Measurements from ENCODE around the gene PTPN4. TPM values are rescaled to one million over a fixed set of nuclear protein-coding genes. Genes with fewer than 3 reads are reported as not detected.
"Not testable (repeated sequence)": the region's sequence is repeated elsewhere in the genome, so short reads cannot be mapped to it uniquely, and the experiment has no call there.

PTPN4 gene
- total and polyA plus RNA-seq, 10 of the 15 experiments (the other 5 are each of a cell fraction or from before 2014, with no cell fraction given), result 5.0 to 29.7 (median 23.7) TPM

DNA sequence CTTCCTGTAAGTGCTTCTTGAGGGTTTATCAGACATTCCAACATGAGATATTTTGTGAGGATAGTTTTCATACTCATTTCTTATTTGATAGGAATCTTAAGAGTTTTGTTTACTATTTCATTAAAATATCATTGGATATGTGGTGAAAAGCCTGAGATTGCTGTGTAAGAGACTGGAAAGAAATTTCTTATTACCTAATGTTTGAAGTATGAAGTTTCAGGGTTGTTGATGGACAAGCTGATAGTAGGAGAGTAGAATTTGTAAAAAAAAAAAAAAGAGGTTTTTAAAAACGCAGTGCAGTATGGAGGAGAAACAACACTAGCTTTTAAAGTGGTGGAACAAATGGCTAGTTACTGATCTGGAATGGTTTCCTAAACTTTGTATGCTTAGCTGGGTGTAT lies 260.8 kb downstream of the PTPN4 start:
- no peak overlapping the region for H3K9ac ChIP-seq (ENCODE audit: control insufficient read depth, insufficient read depth, low read length)
- ATAC-seq (no peak), DNase-seq (ENCODE audit: low read depth, low spot score) (no peak), FAIRE-seq (no peak)
- no peaks in the 10 kb centered on the region for H3K4me1 ChIP-seq (ENCODE audit: control insufficient read depth, insufficient read depth, low read length)
- in situ Hi-C loops (cut with MboI), result no loop called here
- H3K27me3 ChIP-seq (replicated peaks in 1 of 2; ENCODE audit: control insufficient read depth in 2 of 2, insufficient read depth in 2 of 2, low read length in 1 of 2), result no peaks in the 10 kb centered on the region
- H4K20me1 ChIP-seq (ENCODE audit: control insufficient read depth, insufficient read depth), result no peaks in the 10 kb centered on the region
- CTCF ChIA-PET, result interaction anchor here (1.6 kb wide), 1 partner anchor 156 kb away, joined by 3 read pairs; no protein-coding TSS in a partner anchor
- intact Hi-C loops (cut with micrococcal nuclease; ENCODE audit: unreplicated experiment), result no loop called here
- no peak overlapping the region for H3K4me2 ChIP-seq (ENCODE audit: control insufficient read depth, insufficient read depth)
- no peaks in the 10 kb centered on the region; the same call in none of the 2 replicates for H3K79me2 ChIP-seq (ENCODE audit: control insufficient read depth, insufficient read depth, low read length)
- RAD21 ChIA-PET (ENCODE audit: unreplicated experiment), result interaction anchor here (1.1 to 1.2 kb wide), 2 partner anchors 154 to 318 kb away, joined by 3 read pairs; no protein-coding TSS in a partner anchor
- no peaks in the 10 kb centered on the region; a peak in 2 of 4 replicates for H3K36me3 ChIP-seq (ENCODE audit: control insufficient read depth in 2 of 2, insufficient read depth in 2 of 2, low read length in 1 of 2)
- H3K9me3 ChIP-seq (replicated peaks; ENCODE audit: control insufficient read depth, insufficient read depth, low read length), result no peaks in the 10 kb centered on the region; the same call in 2 of the 3 replicates
- 60% methylated on average over 1 of the region's 1 CpG for WGBS (ENCODE audit: insufficient coverage, insufficient replicate concordance, low lambda C conversion rate, missing lambda C conversion rate)
- no peak overlapping the region for H3K4me3 ChIP-seq
- H2AFZ ChIP-seq (ENCODE audit: control insufficient read depth, low read depth, low read length), result no peak overlapping the region
- SMC1A ChIA-PET (ENCODE audit: uncharacterized antibody, unreplicated experiment), result interaction anchor here (0.6 to 1.8 kb wide), 3 partner anchors 9 to 191 kb away, joined by 3 to 4 read pairs (median 3); no protein-coding TSS in a partner anchor
- TF ChIP-seq POLR2AphosphoS2 (IDR thresholded peaks at IDR 0.05; ENCODE audit: low read depth, low read length), result no peak
- no peak overlapping the region for H3K27ac ChIP-seq (ENCODE audit: control insufficient read depth, insufficient read depth)
- no TSS peak for BruUV-seq (replicated peaks)
- POLR2A ChIA-PET, result interaction anchor here (1.2 kb wide), 1 partner anchor 17 kb away, joined by 4 read pairs; no protein-coding TSS in a partner anchor

DNA sequence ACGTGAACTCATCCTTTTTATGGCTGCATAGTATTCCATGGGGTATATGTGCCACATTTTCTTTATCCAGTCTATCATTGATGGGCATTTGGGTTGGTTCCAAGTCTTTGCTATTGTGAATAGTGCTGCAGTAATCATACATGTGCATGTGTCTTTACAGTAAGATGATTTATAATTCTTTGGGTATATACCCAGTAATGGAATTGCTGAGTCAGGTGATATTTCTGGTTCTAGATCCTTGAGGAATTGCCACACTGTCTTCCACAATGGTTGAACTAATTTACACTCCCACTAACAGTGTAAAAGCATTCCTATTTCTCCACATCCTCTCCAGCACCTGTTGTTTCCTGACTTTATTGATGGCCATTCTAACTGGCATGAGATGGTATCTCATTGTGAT lies 262.8 kb downstream of the PTPN4 start:
- CTCF ChIA-PET, result interaction anchor here (0.6 to 0.8 kb wide), 2 partner anchors 10 to 39 kb away, joined by 3 read pairs; partner anchors contain the start of gene EPB41L5
- FAIRE-seq; H3K36me3 ChIP-seq (ENCODE audit: control insufficient read depth in 2 of 2, insufficient read depth in 2 of 2, low read length in 1 of 2); SMC1A ChIA-PET (ENCODE audit: uncharacterized antibody, unreplicated experiment); H3K4me3 ChIP-seq; H3K4me1 ChIP-seq (ENCODE audit: control insufficient read depth, insufficient read depth, low read length); H3K9me3 ChIP-seq (replicated peaks; ENCODE audit: control insufficient read depth, insufficient read depth, low read length); POLR2A ChIA-PET; H3K27me3 ChIP-seq (replicated peaks in 1 of 2; ENCODE audit: control insufficient read depth in 2 of 2, insufficient read depth in 2 of 2, low read length in 1 of 2); H3K9ac ChIP-seq (ENCODE audit: control insufficient read depth, insufficient read depth, low read length); intact Hi-C loops (cut with micrococcal nuclease; ENCODE audit: unreplicated experiment); RAD21 ChIA-PET (ENCODE audit: unreplicated experiment); H4K20me1 ChIP-seq (ENCODE audit: control insufficient read depth, insufficient read depth); ATAC-seq; in situ Hi-C loops (cut with MboI); BruUV-seq (replicated peaks); H2AFZ ChIP-seq (ENCODE audit: control insufficient read depth, low read depth, low read length); H3K4me2 ChIP-seq (ENCODE audit: control insufficient read depth, insufficient read depth); H3K79me2 ChIP-seq (ENCODE audit: control insufficient read depth, insufficient read depth, low read length); DNase-seq (ENCODE audit: low read depth, low spot score); H3K27ac ChIP-seq (ENCODE audit: control insufficient read depth, insufficient read depth): not testable (repeated sequence)
- 46% methylated on average over 1 of the region's 1 CpG for WGBS (ENCODE audit: insufficient coverage, insufficient replicate concordance, low lambda C conversion rate, missing lambda C conversion rate)

Measured in GM12878 (cell line).